ENCODE measurements around the gene ERCC2.

DNA sequence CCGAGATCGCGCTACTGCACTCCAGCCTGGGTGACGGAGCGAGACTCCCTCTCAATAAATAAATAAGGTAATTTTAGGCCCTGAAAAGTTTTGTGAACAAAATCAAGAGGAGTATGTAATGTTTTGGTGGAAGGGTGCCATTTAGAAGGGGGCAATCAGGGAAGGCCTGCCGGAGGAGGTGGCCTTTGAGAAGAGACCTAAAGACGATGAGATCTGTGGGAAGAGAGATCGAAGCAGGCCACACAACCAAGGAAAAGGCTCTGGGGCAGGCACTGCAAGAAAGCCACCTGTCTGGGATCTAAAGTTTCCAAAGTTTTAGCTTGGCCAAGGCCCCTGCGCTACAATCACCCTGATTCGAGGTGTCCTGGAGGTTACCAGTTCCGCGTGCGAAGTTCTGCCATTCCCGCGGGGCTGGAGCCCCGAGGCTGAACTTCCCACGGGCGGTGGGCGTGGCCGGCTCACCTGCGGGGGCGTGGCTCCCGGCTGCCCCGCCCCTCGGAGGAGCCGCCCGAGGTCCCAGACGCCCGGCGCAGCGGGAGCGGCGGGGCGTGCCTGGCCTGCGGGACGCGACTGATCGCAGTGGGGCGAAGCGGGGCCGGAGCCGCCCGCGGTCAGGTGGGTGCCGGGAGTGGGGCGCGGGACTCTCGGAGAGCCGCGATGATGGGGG lies 30.0 kb downstream of the ERCC2 start, which contains the start of gene KLC3:
- TF ChIP-seq, protein P1, sequence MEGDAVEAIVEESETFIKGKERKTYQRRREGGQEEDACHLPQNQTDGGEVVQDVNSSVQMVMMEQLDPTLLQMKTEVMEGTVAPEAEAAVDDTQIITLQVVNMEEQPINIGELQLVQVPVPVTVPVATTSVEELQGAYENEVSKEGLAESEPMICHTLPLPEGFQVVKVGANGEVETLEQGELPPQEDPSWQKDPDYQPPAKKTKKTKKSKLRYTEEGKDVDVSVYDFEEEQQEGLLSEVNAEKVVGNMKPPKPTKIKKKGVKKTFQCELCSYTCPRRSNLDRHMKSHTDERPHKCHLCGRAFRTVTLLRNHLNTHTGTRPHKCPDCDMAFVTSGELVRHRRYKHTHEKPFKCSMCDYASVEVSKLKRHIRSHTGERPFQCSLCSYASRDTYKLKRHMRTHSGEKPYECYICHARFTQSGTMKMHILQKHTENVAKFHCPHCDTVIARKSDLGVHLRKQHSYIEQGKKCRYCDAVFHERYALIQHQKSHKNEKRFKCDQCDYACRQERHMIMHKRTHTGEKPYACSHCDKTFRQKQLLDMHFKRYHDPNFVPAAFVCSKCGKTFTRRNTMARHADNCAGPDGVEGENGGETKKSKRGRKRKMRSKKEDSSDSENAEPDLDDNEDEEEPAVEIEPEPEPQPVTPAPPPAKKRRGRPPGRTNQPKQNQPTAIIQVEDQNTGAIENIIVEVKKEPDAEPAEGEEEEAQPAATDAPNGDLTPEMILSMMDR (optimal IDR thresholded peaks at IDR 0.05 in 1 of 3, IDR thresholded peaks at IDR 0.05 in 1 of 3, conservative IDR thresholded peaks at IDR 0.05 in 1 of 3; ENCODE audit: extremely low read depth in 1 of 3, insufficient read depth in 2 of 3, low read length in 3 of 3) = no peak
- TF ChIP-seq EZH2 (IDR thresholded peaks at IDR 0.05; ENCODE audit: low read length) = no peak

Measured in keratinocyte (primary cell).